HG03039 (cell line): Measurements from ENCODE around the gene PIRT.

ENCODE experiments used
- ATAC-seq: cut with Tn5 transposase; IDR thresholded peaks from one replicate; pipeline ENCODE4 v1.9.1; 2021; ENCODE audit warnings: mild to moderate bottlenecking, moderate library complexity; ENCODE audit not compliant: unreplicated experiment

PIRT gene

DNA sequence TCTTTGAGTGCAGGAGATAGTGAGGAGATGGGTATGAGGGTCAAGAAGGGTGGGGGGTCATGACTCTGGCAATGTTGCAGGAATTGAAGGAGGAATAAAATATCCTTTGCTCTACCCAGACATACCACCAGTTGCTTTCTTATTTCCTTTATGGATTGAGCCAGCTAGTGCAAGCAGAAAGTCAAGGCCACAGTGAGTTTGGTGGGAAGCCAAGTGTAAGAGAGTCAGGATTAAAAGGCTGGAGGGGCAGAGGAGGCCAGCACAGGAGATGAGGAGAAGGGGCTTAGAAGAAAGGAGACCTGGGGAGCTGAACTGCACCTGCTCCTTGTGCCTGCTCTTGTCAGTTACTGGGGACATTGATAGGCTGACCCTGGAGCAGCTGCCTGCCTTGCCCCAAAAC, 16.1 kb downstream of the PIRT start:
- ATAC-seq: no peak

GRCh38 chr17:10821054-10821453, 16.8 kb downstream of the PIRT start:
- ATAC-seq: no peak

GRCh38 chr17:10815319-10815718, 22.6 kb downstream of the PIRT start:
- ATAC-seq: no peak

GRCh38 chr17:10814075-10814474, 23.8 kb downstream of the PIRT start:
- no peak for ATAC-seq

DNA sequence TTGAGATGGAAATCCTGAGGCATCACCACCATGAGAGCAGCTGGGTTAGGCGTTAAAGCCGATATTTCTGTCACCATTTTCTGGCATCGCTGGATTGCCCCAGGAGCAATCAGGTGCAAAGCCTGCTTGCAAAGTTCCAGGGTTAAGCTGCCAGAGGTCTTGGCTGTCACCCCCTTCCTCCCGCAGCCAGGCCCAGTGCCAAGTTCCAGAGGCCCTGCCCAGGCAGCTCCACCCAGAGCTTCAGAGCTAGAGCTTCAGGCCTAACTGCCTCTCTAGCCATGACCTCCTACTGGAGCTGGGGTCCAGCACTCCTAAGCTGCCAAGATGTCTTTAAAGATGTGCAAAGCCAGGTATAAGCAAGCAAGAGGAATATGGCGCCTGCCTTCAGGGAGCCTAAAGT, 25.2 kb downstream of the PIRT start:
- no peak for ATAC-seq

DNA sequence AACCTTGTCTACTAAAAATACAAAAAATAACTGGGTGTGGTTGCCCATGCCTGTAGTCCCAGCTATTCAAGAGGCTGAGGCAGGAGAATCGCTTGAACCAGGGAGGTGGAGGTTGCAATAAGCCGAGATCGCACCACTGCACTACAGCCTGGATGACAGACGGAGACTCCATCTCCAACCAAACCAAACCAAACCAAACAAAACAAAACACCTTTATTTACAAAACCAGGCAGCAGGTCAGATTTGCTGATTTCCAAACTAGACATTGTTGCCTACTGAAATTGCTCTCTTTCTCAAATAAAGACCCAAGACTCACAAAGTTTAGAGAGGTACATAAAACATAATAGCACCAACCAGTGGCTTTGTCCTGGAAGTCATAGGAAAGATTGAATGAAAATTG, 28.3 kb downstream of the PIRT start:
- no peak for ATAC-seq

DNA sequence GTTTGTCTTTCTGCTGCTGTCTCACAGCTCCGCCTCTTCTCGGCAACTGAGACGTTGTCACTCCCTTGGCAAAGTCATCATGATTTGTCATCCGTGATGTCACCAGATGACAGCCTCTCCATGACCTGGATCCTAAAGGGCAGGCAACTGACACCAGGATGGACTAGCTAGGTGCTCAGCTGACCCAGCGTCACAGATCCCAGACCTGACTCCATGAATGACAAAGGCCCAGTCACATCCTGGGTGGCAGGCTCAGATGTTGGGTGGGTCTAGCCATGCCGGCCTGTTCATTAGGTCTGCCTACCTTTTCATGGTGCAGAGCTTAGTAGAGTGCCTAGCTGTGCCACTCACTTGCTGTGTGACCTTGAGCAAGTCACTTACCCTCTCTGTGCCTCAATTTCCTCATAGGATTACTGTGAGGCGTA, 30.2 kb downstream of the PIRT start:
- ATAC-seq: no peak

GRCh38 chr17:10806545-10807262, 31.2 kb downstream of the PIRT start:
- no peak for ATAC-seq

GRCh38 chr17:10805911-10806310, 32.0 kb downstream of the PIRT start:
- ATAC-seq: no peak

DNA sequence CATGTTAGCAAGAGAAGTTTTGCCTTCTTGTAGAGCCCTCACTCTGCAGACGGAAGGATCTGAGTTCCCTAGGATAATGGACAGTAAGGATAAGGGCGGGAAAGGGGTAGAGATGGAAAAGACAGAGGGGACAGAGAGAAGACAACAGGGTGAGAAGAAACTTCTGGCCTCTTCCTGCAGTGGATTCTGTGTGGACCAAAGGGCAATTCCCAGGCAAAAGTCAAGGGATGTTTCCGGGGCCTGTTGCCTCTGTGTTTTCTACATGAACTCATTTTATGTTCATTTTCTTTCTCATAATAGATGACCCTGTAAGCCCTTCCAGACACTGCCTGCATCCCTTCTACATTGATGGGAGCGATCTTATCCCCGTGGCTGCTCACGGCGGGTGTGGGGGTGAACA, 33.3 kb downstream of the PIRT start:
- no peak for ATAC-seq

DNA sequence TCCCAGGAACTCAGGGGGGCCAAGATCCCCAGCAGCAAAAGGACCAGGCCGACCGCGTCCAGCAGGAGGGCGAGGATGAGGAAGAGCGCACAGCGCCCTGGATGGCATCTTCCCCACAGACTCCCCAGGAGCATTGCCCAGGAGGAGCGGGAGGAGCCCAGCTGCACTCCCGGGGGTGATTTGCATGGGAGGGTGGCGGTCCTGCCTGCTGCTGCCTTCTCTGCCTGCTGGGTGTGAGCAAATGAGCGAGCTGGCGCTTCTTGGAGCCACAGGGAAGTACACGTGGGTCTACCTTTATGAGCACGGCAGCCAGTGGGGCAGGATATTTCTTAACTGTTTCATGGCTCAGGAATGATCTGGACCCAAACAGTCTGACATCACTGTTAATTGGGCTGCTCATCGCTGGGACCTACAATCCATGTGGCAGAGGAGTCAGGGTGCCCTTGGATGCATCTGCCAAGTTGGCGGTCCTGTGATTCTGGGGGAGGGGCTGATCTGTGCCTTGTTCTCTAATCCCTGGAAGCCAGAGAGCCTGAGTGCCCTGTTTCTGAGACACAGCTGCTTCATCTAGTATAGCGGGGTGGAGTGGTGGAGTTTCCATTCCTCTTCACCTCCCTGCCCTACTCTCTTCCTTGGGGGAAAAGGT, 33.9 kb downstream of the PIRT start, which contains the start of gene TMEM238L:
TMEM238L (minus strand) TSS at position 270 of the 646 bp plus-strand sequence; CDS start at position 134, 136 bp downstream.
- no peak for ATAC-seq

DNA sequence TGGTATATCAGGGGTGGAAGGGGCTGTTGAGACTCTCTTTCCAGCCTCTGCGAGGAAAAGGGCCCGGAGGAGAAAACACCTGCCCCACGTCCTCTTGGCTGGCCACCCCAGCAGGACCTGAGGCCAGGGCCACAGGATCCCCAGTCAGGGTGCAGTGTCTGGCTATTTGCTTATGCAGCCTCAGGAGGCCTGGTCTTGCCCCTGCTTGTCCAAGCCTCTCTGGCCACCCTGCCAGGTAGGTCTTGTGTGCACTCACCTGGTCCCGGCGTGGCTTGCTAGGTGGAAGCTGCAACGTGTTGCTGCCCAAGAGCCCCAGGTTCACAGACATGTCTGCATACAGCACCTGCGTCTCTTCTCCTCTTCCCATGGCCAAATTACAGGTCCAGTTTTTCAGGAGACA, 34.5 kb downstream of the PIRT start:
- no peak for ATAC-seq

- ATAC-seq: no peak
Observed at GRCh38 chr17:10802496-10803284, 35.2 kb downstream of the PIRT start.

DNA sequence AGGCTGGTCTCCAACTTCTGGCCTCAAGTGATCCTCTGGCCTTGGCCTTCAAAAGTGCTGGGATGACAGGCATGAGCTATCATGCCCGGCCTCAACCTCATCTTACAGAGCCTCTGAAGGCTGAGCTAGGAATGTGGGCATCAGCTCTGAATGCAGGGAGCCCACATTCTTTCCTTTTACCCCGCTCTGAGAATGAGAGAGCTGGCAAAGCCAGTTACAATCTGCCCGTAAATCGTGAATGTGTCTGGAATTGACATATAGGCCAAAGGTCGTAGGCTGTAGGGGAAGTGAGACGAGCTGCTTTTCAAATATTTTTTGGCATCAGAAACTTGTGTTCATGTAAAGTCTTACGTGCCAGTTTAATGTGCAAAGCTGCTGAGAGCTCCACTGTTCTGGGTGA, 38.5 kb downstream of the PIRT start:
- ATAC-seq: no peak

GRCh38 chr17:10798910-10799309, 39.0 kb downstream of the PIRT start:
- ATAC-seq: no peak

GRCh38 chr17:10798332-10798749, 39.5 kb downstream of the PIRT start:
- ATAC-seq: no peak

- no peak for ATAC-seq
Observed at GRCh38 chr17:10797476-10798328, 40.2 kb downstream of the PIRT start.

DNA sequence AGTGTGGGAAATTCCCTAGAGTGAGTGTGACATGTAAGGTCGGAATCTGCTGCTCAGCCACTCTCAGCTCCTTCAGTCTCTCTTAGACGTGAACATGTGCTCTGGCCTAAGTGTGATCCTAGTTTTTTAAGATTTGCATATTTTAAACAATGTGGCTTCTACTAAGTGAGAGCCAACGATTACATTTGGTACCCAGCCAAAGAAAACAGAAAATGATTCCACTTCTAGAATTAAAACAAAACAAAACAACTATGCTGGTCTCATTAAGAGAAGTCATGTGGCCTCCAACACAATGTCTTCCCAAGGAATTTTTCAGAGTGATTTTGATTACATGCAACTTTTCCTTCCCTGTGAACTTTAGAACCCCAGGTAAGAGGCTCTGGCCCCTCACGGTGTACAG, 44.1 kb downstream of the PIRT start:
- no peak for ATAC-seq

- no peak for ATAC-seq
Observed at GRCh38 chr17:10793256-10793655, 44.6 kb downstream of the PIRT start.

DNA sequence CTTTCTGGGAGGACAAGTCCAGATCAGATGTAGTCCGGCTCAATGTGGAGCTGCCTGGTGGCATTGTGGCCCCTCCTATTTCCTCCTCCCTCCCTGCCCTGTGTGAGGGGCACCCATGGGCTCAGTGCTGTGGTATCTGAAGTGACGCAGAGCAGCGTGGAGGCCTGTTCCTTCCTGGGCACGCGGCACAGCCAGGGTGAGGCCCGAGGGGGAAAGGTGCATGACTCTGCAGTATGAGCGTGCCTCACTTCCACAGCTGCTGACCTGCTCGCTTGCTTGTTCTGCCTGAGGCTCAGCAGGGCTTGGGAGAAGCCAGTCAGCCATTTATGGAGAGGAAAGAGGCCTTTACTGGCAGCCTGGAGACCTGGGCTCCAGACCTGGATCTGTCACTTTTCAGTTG, 45.7 kb downstream of the PIRT start:
- no peak for ATAC-seq
